OCI-LY7 (cell line): ENCODE results near the gene TRIO. TPM values are rescaled to one million over a fixed set of nuclear protein-coding genes. Genes with fewer than 3 reads are reported as not detected.
A peak's percentile ranks its signal among the peaks of the same experiment; 100 is the strongest.
"Not testable (repeated sequence)": the region's sequence is repeated elsewhere in the genome, so short reads cannot be mapped to it uniquely, and the experiment has no call there.

ENCODE experiments used
- Bru-seq: library from RNA; stranded (reverse); fragments of 400-500 nt; gene quantifications from one replicate; lab custom pipeline; 2021; lab: Mats Ljungman, UMichigan
- BruChase-seq, 2 experiments: library from RNA; stranded (reverse); fragments of 400-500 nt; gene quantifications; one replicate each; lab custom pipeline; 2021; lab: Mats Ljungman, UMichigan
- BruUV-seq: library from RNA; stranded (reverse); fragments of 400-500 nt; replicated peaks from 2 replicates; lab custom pipeline; 2021; lab: Mats Ljungman, UMichigan
- CTCF ChIA-PET: fragments of 300-600 bp; sonication (Branson Sonifier 250); formaldehyde crosslinking; loops from one replicate; lab custom pipeline; 2022; ENCODE audit warnings: antibody characterized with exemption; ENCODE audit not compliant: unreplicated experiment; lab: Charles Lee
- POLR2A ChIA-PET: fragments of 300-600 bp; sonication (Branson Sonifier 250); formaldehyde crosslinking; loops from one replicate; lab custom pipeline; 2022; ENCODE audit warnings: antibody characterized with exemption; lab: Charles Lee
- DNase-seq: peaks from one replicate; pipeline ENCODE4 v3.0.0-alpha.2; 2015; ENCODE audit warnings: low spot score
- H2AFZ ChIP-seq: fragments of 200-600 bp; sonication (generic), shearing (Covaris generic); 2 replicates; pipeline ENCODE4 v1.6.1; 2014; ENCODE audit warnings: mild to moderate bottlenecking, antibody characterized with exemption, low read length, moderate library complexity
- H3K27ac ChIP-seq: fragments of 200-600 bp; sonication (generic); 2 replicates; pipeline ENCODE4 v1.5.1; 2014; ENCODE audit warnings: mixed run types, low read depth, mild to moderate bottlenecking, moderate library complexity, low read length, inconsistent platforms; ENCODE audit not compliant: poor library complexity, severe bottlenecking
- H3K36me3 ChIP-seq: fragments of 200-600 bp; sonication (generic); 2 replicates; pipeline ENCODE4 v1.6.1; 2014; ENCODE audit warnings: mild to moderate bottlenecking, antibody characterized with exemption, low read length, moderate library complexity, mixed read lengths; ENCODE audit not compliant: insufficient read depth
- H3K4me1 ChIP-seq: fragments of 200-600 bp; sonication (generic); 2 replicates; pipeline ENCODE4 v1.5.1; 2014; ENCODE audit warnings: mild to moderate bottlenecking, low read length; ENCODE audit not compliant: insufficient read depth, poor library complexity, severe bottlenecking
- H3K4me2 ChIP-seq: fragments of 200-600 bp; sonication (generic); 2 replicates; pipeline ENCODE4 v1.6.1; 2014; ENCODE audit warnings: mild to moderate bottlenecking, low read length
- H3K4me3 ChIP-seq: fragments of 200-600 bp; sonication (generic); 2 replicates; pipeline ENCODE4 v1.5.1; 2014; ENCODE audit warnings: mild to moderate bottlenecking, low read depth, low read length; ENCODE audit not compliant: poor library complexity, severe bottlenecking
- H3K79me2 ChIP-seq: fragments of 200-600 bp; sonication (generic); 2 replicates; pipeline ENCODE4 v1.6.1; 2016; ENCODE audit warnings: low read depth, mild to moderate bottlenecking, low read length, moderate library complexity, mixed read lengths; ENCODE audit not compliant: insufficient read depth
- H3K9me2 ChIP-seq: fragments of 200-600 bp; sonication (generic); 2 replicates; pipeline ENCODE4 v1.6.1; 2016; ENCODE audit warnings: mild to moderate bottlenecking, low read length, mixed read lengths; ENCODE audit not compliant: insufficient read depth
- H3K9me3 ChIP-seq: fragments of 200-600 bp; sonication (generic); 2 replicates; pipeline ENCODE4 v1.6.1; 2014; ENCODE audit warnings: mild to moderate bottlenecking, mixed run types, low read length, mixed read lengths
- H4K20me1 ChIP-seq: fragments of 200-600 bp; sonication (generic); 2 replicates; pipeline ENCODE4 v1.6.1; 2014; ENCODE audit warnings: mild to moderate bottlenecking, antibody characterized with exemption, low read length, moderate library complexity, mixed read lengths; ENCODE audit not compliant: insufficient read depth
- CTCF ChIP-seq: fragments of 200-600 bp; sonication (generic); conservative IDR thresholded peaks from 2 replicates; pipeline ENCODE4 v1.5.1; 2014; ENCODE audit warnings: mild to moderate bottlenecking, antibody characterized with exemption, low read length, moderate library complexity, mixed read lengths
- EZH2phosphoT487 ChIP-seq: fragments of 200-600 bp; sonication (generic); IDR thresholded peaks from 2 replicates; pipeline ENCODE4 v1.6.1; 2018; ENCODE audit warnings: low read depth, borderline replicate concordance, mild to moderate bottlenecking, mixed run types, antibody characterized with exemption, low read length, moderate library complexity, mixed read lengths
- intact Hi-C: fragments of 100-400 bp; cut with micrococcal nuclease; formaldehyde crosslinking; loops from one replicate; pipeline ENCODE4 v1.10.0; 2022; ENCODE audit not compliant: unreplicated experiment
- long read RNA-seq: library from polyadenylated mRNA; stranded (forward); transcript quantifications from one replicate; pipeline ENCODE4 v2.0.0, GENCODE V29; 2022
- total RNA-seq, 2 experiments: library from RNA; depleted of rRNA in 1 of 2; stranded (reverse); fragments of >200 nt in 1 of 2; shearing (Covaris generic) in 1 of 2; gene quantifications; 2 replicates each; pipeline ENCODE4 v1.2.3, GENCODE V29; 2014 to 2022

Gene TRIO
- 29.3 and 35.8 TPM in 2 replicates for total RNA-seq (2014; rRNA removed; shearing (Covaris generic))
- 55.1 and 69.4 TPM in 2 replicates for total RNA-seq (2022)
- Bru-seq, nascent RNA: percentile 71 among the genes with signal in this experiment
- percentile 69 among the genes with signal in this experiment for BruChase-seq, experiment 1, labeled RNA remaining after a 6-hour chase
- BruChase-seq, experiment 2, labeled RNA remaining after a 2-hour chase: percentile 66 among the genes with signal in this experiment
- long read RNA-seq, partial matches to known transcripts: 3 of 6 reads
- long read RNA-seq, other reads (novel, unspliced or antisense): 3 of 6 reads

- Histone ChIP-seq H3K4me2 (peak within 1 kb of the TSS; percentile 79), H3K4me1 (peaks cover 16% of the 10 kb centered on the region), H3K79me2 (peaks cover 19% of the 10 kb centered on the region), H4K20me1 (no peaks in the 10 kb centered on the region), H3K27ac (peak within 1 kb of the TSS; percentile 68), H3K4me3 (peak within 1 kb of the TSS; percentile 94), H3K9me3 (no peaks in the 10 kb centered on the region), H2AFZ (peak within 1 kb of the TSS; percentile 71), H3K9me2 (no peaks in the 10 kb centered on the region), H3K36me3 (no peaks in the 10 kb centered on the region)
- BruUV-seq: no TSS peak
- peak; percentile 78 for DNase-seq
- intact Hi-C loops: loop anchor here (2.0 kb wide), 1 partner anchor 122 kb away; no protein-coding TSS in a partner anchor
- ChIA-PET CTCF (no interaction called here), POLR2A (interaction anchor here (0.6 kb wide), 2 partner anchors 518 to 536 kb away, joined by 3 read pairs; no protein-coding TSS in a partner anchor)
- no peak for TF ChIP-seq EZH2phosphoT487
- peak; percentile 68 for TF ChIP-seq CTCF
Measured at GRCh38 chr5:14142827-14143545, at the start of gene TRIO. Gene TRIO (plus strand): TSS chr5:14143342. CDS start chr5:14143726, 384 bp downstream.

GRCh38 chr5:14097380-14097779 is 45.8 kb upstream of the TRIO start:
- DNase-seq, H3K79me2 ChIP-seq, H3K9me3 ChIP-seq, H3K4me3 ChIP-seq, BruUV-seq, intact Hi-C loops, H3K4me2 ChIP-seq, H2AFZ ChIP-seq, CTCF ChIA-PET, H3K36me3 ChIP-seq, H4K20me1 ChIP-seq, POLR2A ChIA-PET, H3K4me1 ChIP-seq, H3K9me2 ChIP-seq, H3K27ac ChIP-seq: not testable (repeated sequence)

GRCh38 chr5:14097998-14098471 is 45.1 kb upstream of the TRIO start:
- no peaks in the 10 kb centered on the region for H4K20me1 ChIP-seq
- H3K4me3 ChIP-seq: no peak overlapping the region
- DNase-seq: no peak
- H2AFZ ChIP-seq: no peak overlapping the region
- no peaks in the 10 kb centered on the region for H3K9me3 ChIP-seq
- TF ChIP-seq CTCF: no peak
- no peak for TF ChIP-seq EZH2phosphoT487
- ChIA-PET POLR2A (no interaction called here), CTCF (no interaction called here)
- intact Hi-C loops: no loop called here
- no peak overlapping the region for H3K27ac ChIP-seq
- no peak overlapping the region for H3K4me2 ChIP-seq
- no peaks in the 10 kb centered on the region for H3K36me3 ChIP-seq
- BruUV-seq: no TSS peak
- H3K4me1 ChIP-seq: no peaks in the 10 kb centered on the region
- H3K79me2 ChIP-seq: no peaks in the 10 kb centered on the region
- H3K9me2 ChIP-seq: no peaks in the 10 kb centered on the region
